IMR-90 (cell line): ENCODE results near the gene RIC3. TPM values are rescaled to one million over a fixed set of nuclear protein-coding genes. Genes with fewer than 3 reads are reported as not detected.

Source experiments
- ATAC-seq: fragments of 200-7000 bp; cut with Tn5 transposase; 2 replicates; pipeline ENCODE4 v1.9.1; 2020; ENCODE audit warnings: low read depth, mild to moderate bottlenecking, moderate library complexity
- BruUV-seq: library from RNA; stranded (reverse); fragments of 400-500 nt; replicated peaks from 2 replicates; lab custom pipeline; 2021; lab: Mats Ljungman, UMichigan
- CTCF ChIA-PET: fragments of 300-600 bp; formaldehyde crosslinking; extraction: SDS; loops from one replicate; lab custom pipeline; 2021; ENCODE audit warnings: antibody characterized with exemption; lab: Yijun Ruan, JAX
- POLR2A ChIA-PET: fragments of 300-600 bp; sonication (Branson Sonifier 250); formaldehyde crosslinking; loops from one replicate; lab custom pipeline; 2022; ENCODE audit warnings: antibody characterized with exemption; ENCODE audit not compliant: unreplicated experiment; lab: Charles Lee
- DNase-seq: peaks from one replicate; pipeline ENCODE4 v3.0.0; 2013
- H2AFZ ChIP-seq: replicated peaks from 2 replicates; pipeline ENCODE3; 2013; ENCODE audit warnings: low read length, mild to moderate bottlenecking; ENCODE audit not compliant: poor library complexity
- H2AK5ac ChIP-seq: 2 replicates; pipeline ENCODE4 v1.6.1; 2013; ENCODE audit warnings: low read depth, low read length, inconsistent platforms
- H2AK9ac ChIP-seq: replicated peaks from 2 replicates; pipeline ENCODE3; 2013; ENCODE audit warnings: mild to moderate bottlenecking, low read depth, low read length, moderate library complexity; ENCODE audit not compliant: poor library complexity
- H2BK120ac ChIP-seq: 2 replicates; pipeline ENCODE4 v1.6.1; 2013; ENCODE audit warnings: low read depth, low read length, inconsistent platforms
- H2BK15ac ChIP-seq: 3 replicates; pipeline ENCODE4 v1.6.1; 2013; ENCODE audit warnings: low read depth, low read length, inconsistent platforms
- H2BK20ac ChIP-seq: 2 replicates; pipeline ENCODE4 v1.6.1; 2013; ENCODE audit warnings: low read depth, mild to moderate bottlenecking, inconsistent platforms, low read length, moderate library complexity
- H2BK5ac ChIP-seq: 2 replicates; pipeline ENCODE4 v1.6.1; 2013; ENCODE audit warnings: mild to moderate bottlenecking, low read depth, low read length, inconsistent platforms; ENCODE audit not compliant: poor library complexity, severe bottlenecking
- H3K14ac ChIP-seq: replicated peaks from 2 replicates; pipeline ENCODE4 v1.6.1; 2013; ENCODE audit warnings: low read depth, low read length, inconsistent platforms
- H3K18ac ChIP-seq: 2 replicates; pipeline ENCODE4 v1.6.1; 2013; ENCODE audit warnings: low read depth, low read length, control low read depth
- H3K23ac ChIP-seq: 2 replicates; pipeline ENCODE4 v1.6.1; 2013; ENCODE audit warnings: low read depth, low read length, inconsistent platforms
- H3K27ac ChIP-seq: 2 replicates; pipeline ENCODE4 v1.5.1; 2013; ENCODE audit warnings: mild to moderate bottlenecking, control low read depth, low read length; ENCODE audit not compliant: insufficient read depth
- H3K27me3 ChIP-seq: 2 replicates; pipeline ENCODE4 v1.6.1; 2013; ENCODE audit warnings: low read length; ENCODE audit not compliant: control insufficient read depth, insufficient read depth
- H3K36me3 ChIP-seq: 2 replicates; pipeline ENCODE4 v1.6.1; 2013; ENCODE audit warnings: low read length, mixed read lengths; ENCODE audit not compliant: control insufficient read depth, insufficient read depth
- H3K4ac ChIP-seq: 2 replicates; pipeline ENCODE4 v1.6.1; 2013; ENCODE audit warnings: low read depth, low read length, inconsistent platforms
- H3K4me1 ChIP-seq: 2 replicates; pipeline ENCODE4 v1.6.1; 2013; ENCODE audit warnings: low read length, mixed read lengths; ENCODE audit not compliant: control insufficient read depth, insufficient read depth
- H3K4me2 ChIP-seq: 2 replicates; pipeline ENCODE4 v1.6.1; 2013; ENCODE audit warnings: low read depth, mild to moderate bottlenecking, control low read depth, low read length, moderate library complexity
- H3K4me3 ChIP-seq: 2 replicates; pipeline ENCODE4 v1.5.1; 2013; ENCODE audit warnings: low read depth, mild to moderate bottlenecking, control low read depth, low read length, moderate library complexity; ENCODE audit not compliant: insufficient read depth
- H3K56ac ChIP-seq: 2 replicates; pipeline ENCODE4 v1.6.1; 2013; ENCODE audit warnings: low read length, inconsistent platforms; ENCODE audit not compliant: insufficient read depth; ENCODE audit errors: extremely low read depth
- H3K79me1 ChIP-seq, 2 experiments: 2 replicates each; pipeline ENCODE4 v1.6.1; 2013; ENCODE audit warnings: low read length in 2 of 2, inconsistent platforms in 1 of 2, low read depth in 1 of 2
- H3K9ac ChIP-seq: 2 replicates; pipeline ENCODE4 v1.6.1; 2013; ENCODE audit warnings: low read depth, low read length, control low read depth
- H3K9me1 ChIP-seq: 2 replicates; pipeline ENCODE4 v1.6.1; 2013; ENCODE audit warnings: low read length, inconsistent platforms; ENCODE audit not compliant: insufficient read depth
- H3K9me3 ChIP-seq: 2 replicates; pipeline ENCODE4 v1.6.1; 2013; ENCODE audit warnings: low read length; ENCODE audit not compliant: control insufficient read depth, insufficient read depth
- H4K20me1 ChIP-seq: 2 replicates; pipeline ENCODE4 v1.6.1; 2013; ENCODE audit warnings: low read length, inconsistent platforms; ENCODE audit not compliant: insufficient read depth
- H4K5ac ChIP-seq: 2 replicates; pipeline ENCODE4 v1.6.1; 2013; ENCODE audit warnings: mild to moderate bottlenecking, low read depth, low read length, control low read depth
- H4K8ac ChIP-seq, 2 experiments: 2 replicates each; pipeline ENCODE4 v1.6.1; 2013; ENCODE audit warnings: low read depth in 2 of 2, low read length in 2 of 2, control low read depth in 1 of 2, inconsistent platforms in 1 of 2
- H4K91ac ChIP-seq: 2 replicates; pipeline ENCODE4 v1.6.1; 2013; ENCODE audit warnings: low read depth, low read length, inconsistent platforms; ENCODE audit not compliant: insufficient read depth
- BHLHE40 ChIP-seq: fragments of 150-350 bp; IDR thresholded peaks from 2 replicates; pipeline ENCODE4 v1.6.1; 2016; ENCODE audit warnings: mild to moderate bottlenecking, low read depth, low read length
- CEBPB ChIP-seq: IDR thresholded peaks from 2 replicates; pipeline ENCODE4 v1.6.1; 2012; ENCODE audit warnings: low read depth, low read length, improper control_type of control experiment
- MAZ ChIP-seq: IDR thresholded peaks from 2 replicates; pipeline ENCODE4 v1.6.1; 2012; ENCODE audit warnings: low read depth, mild to moderate bottlenecking, low read length, improper control_type of control experiment, moderate library complexity, borderline replicate concordance
- MXI1 ChIP-seq: IDR thresholded peaks from 2 replicates; pipeline ENCODE4 v1.6.1; 2012; ENCODE audit warnings: low read depth, mild to moderate bottlenecking, low read length, moderate library complexity, borderline replicate concordance
- NFE2L2 ChIP-seq: fragments of 150-350 bp; IDR thresholded peaks from 2 replicates; pipeline ENCODE4 v1.6.1; 2016; ENCODE audit warnings: low read depth, mild to moderate bottlenecking, low read length
- POLR2A ChIP-seq: IDR thresholded peaks from 2 replicates; pipeline ENCODE4 v1.6.1; 2012; ENCODE audit warnings: mild to moderate bottlenecking, low read depth, low read length
- RCOR1 ChIP-seq: IDR thresholded peaks from 2 replicates; pipeline ENCODE4 v1.6.1; 2012; ENCODE audit warnings: mild to moderate bottlenecking, low read length, improper control_type of control experiment; ENCODE audit not compliant: insufficient replicate concordance
- WGBS, 2 experiments: methylation state at CpG; one replicate each; pipeline versions ENCODE4 v1.1.5 to v1.1.7; 2013; ENCODE audit warnings: missing lambda C conversion rate in 2 of 2; ENCODE audit not compliant: insufficient read length in 1 of 2; ENCODE audit errors: extremely low coverage in 2 of 2; 5-methylcytosine and 5-hydroxymethylcytosine counted together
- dilution Hi-C: fragments of 300-500 bp; cut with HindIII; formaldehyde crosslinking; loops from one replicate; pipeline ENCODE4 v1.14.3; 2018; ENCODE audit warnings: low sequenced_read_pairs; ENCODE audit not compliant: unreplicated experiment
- in situ Hi-C: fragments of 300-500 bp; cut with MboI; formaldehyde crosslinking; loops from 3 replicates; pipeline ENCODE4 v1.14.3; 2019; ENCODE audit warnings: low sequenced_read_pairs, inconsistent platforms, mixed read lengths
- intact Hi-C: fragments of 100-400 bp; cut with micrococcal nuclease; formaldehyde crosslinking; loops from 2 replicates; pipeline ENCODE4 v1.10.0; 2022
- polyA plus RNA-seq, 3 experiments: library from polyadenylated mRNA; depleted of rRNA; stranded (reverse); fragments of >200 nt; gene quantifications; 2 replicates each; pipeline ENCODE4 v1.2.3, GENCODE V29; 2012; ENCODE audit warnings: low replicate concordance in 1 of 3
- total RNA-seq: library from RNA; depleted of rRNA; stranded (reverse); fragments of >200 nt; gene quantifications from 2 replicates; pipeline ENCODE4 v1.2.3, GENCODE V29; 2012
- TF ChIP-seq, protein P1 (sequence below): fragments of 150-350 bp; IDR thresholded peaks from 2 replicates; pipeline ENCODE4 v1.6.1; 2017; ENCODE audit warnings: mild to moderate bottlenecking, antibody characterized with exemption, low read length, low read depth
- TF ChIP-seq, protein P2 (sequence below): conservative IDR thresholded peaks from 2 replicates; pipeline ENCODE4 v1.5.1; 2012; ENCODE audit warnings: mild to moderate bottlenecking, low read depth, low read length, improper control_type of control experiment

Gene RIC3
- total and polyA plus RNA-seq, 2 of the 4 experiments (the other 2 are of a cell fraction) = not detected

- Histone ChIP-seq H2BK15ac (no peak overlapping the region), H2BK120ac (no peak overlapping the region), H3K36me3 (no peaks in the 10 kb centered on the region), H3K9me3 (no peaks in the 10 kb centered on the region), H2AK5ac (no peak overlapping the region), H4K5ac (no peak overlapping the region), H3K14ac (no peak overlapping the region), H3K9me1 (no peaks in the 10 kb centered on the region), H3K27me3 (peaks cover 20% of the 10 kb centered on the region), H3K23ac (no peak overlapping the region), H3K9ac (no peak overlapping the region), H2AK9ac (no peak overlapping the region), H3K4me2 (no peak overlapping the region), H4K8ac (no peak overlapping the region), H3K4me1 (no peaks in the 10 kb centered on the region), H2AFZ (no peak overlapping the region), H2BK20ac (no peak overlapping the region), H3K18ac (no peak overlapping the region), H3K27ac (no peak overlapping the region), H2BK5ac (no peak overlapping the region), H3K79me1 (no peaks in the 10 kb centered on the region), H3K4me3 (no peak overlapping the region), H3K56ac (no peak overlapping the region), H4K91ac (no peak overlapping the region), H4K20me1 (no peaks in the 10 kb centered on the region), H3K4ac (no peak overlapping the region)
- WGBS, 2 experiments = no CpG with 5 or more reads among the region's 2 CpGs
- no TSS peak for BruUV-seq
- no peak for ATAC-seq
- ChIA-PET POLR2A (no interaction called here), CTCF (no interaction called here)
- DNase-seq = no peak
- TF ChIP-seq MXI1 (no peak), MAZ (no peak), NFE2L2 (no peak), POLR2A (no peak), RCOR1 (no peak), CEBPB (no peak), BHLHE40 (no peak)
- TF ChIP-seq, protein P1, sequence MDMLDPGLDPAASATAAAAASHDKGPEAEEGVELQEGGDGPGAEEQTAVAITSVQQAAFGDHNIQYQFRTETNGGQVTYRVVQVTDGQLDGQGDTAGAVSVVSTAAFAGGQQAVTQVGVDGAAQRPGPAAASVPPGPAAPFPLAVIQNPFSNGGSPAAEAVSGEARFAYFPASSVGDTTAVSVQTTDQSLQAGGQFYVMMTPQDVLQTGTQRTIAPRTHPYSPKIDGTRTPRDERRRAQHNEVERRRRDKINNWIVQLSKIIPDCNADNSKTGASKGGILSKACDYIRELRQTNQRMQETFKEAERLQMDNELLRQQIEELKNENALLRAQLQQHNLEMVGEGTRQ = no peak
- TF ChIP-seq, protein P2, sequence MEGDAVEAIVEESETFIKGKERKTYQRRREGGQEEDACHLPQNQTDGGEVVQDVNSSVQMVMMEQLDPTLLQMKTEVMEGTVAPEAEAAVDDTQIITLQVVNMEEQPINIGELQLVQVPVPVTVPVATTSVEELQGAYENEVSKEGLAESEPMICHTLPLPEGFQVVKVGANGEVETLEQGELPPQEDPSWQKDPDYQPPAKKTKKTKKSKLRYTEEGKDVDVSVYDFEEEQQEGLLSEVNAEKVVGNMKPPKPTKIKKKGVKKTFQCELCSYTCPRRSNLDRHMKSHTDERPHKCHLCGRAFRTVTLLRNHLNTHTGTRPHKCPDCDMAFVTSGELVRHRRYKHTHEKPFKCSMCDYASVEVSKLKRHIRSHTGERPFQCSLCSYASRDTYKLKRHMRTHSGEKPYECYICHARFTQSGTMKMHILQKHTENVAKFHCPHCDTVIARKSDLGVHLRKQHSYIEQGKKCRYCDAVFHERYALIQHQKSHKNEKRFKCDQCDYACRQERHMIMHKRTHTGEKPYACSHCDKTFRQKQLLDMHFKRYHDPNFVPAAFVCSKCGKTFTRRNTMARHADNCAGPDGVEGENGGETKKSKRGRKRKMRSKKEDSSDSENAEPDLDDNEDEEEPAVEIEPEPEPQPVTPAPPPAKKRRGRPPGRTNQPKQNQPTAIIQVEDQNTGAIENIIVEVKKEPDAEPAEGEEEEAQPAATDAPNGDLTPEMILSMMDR = no peak
- intact Hi-C loops = no loop called here
- in situ Hi-C loops = no loop called here
- dilution Hi-C loops = no loop called here
Observed at GRCh38 chr11:8199676-8200075, 30.9 kb upstream of the RIC3 start.
